NCI-H69 (cell line): ENCODE measurements around the gene TLE3.
"Not testable (repeated sequence)": the region's sequence is repeated elsewhere in the genome, so short reads cannot be mapped to it uniquely, and the experiment has no call there.

Experiments used
- DNase-seq: peaks from one replicate; lab custom pipeline; 2025; lab: John Stamatoyannopoulos, UW

TLE3 gene

GRCh38 chr15:70097321-70098152 lies at the start of gene TLE3:
TSS of gene TLE3 (minus strand) at chr15:70097917. CDS start at chr15:70096798, 1,119 bp downstream.
- DNase-seq = peak; percentile 96

GRCh38 chr15:70147178-70147760 lies 49.6 kb upstream of the TLE3 start:
- DNase-seq = no peak

- no peak for DNase-seq
These were observed 49.1 kb upstream of the TLE3 start for GRCh38 chr15:70146771-70147170.

GRCh38 chr15:70146162-70146561 lies 48.4 kb upstream of the TLE3 start:
- DNase-seq = no peak

GRCh38 chr15:70145261-70145660 lies 47.5 kb upstream of the TLE3 start:
- no peak for DNase-seq

- no peak for DNase-seq
These were observed 44.8 kb upstream of the TLE3 start for GRCh38 chr15:70142322-70143191.

GRCh38 chr15:70142072-70142321 lies 44.3 kb upstream of the TLE3 start:
- DNase-seq = no peak

GRCh38 chr15:70141376-70142071 lies 43.8 kb upstream of the TLE3 start:
- DNase-seq = no peak

GRCh38 chr15:70140543-70141375 lies 43.0 kb upstream of the TLE3 start:
- DNase-seq = peak; percentile 69

GRCh38 chr15:70140025-70140542 lies 42.4 kb upstream of the TLE3 start:
- DNase-seq = no peak

GRCh38 chr15:70137967-70138366 lies 40.2 kb upstream of the TLE3 start:
- DNase-seq = peak; percentile 49

- not testable (repeated sequence) for DNase-seq
These were observed 39.3 kb upstream of the TLE3 start for GRCh38 chr15:70137021-70137420.

- no peak for DNase-seq
These were observed 36.2 kb upstream of the TLE3 start for GRCh38 chr15:70133781-70134421.

GRCh38 chr15:70133296-70133695 lies 35.6 kb upstream of the TLE3 start:
- DNase-seq = no peak

GRCh38 chr15:70132571-70132970 lies 34.9 kb upstream of the TLE3 start:
- DNase-seq = no peak

- DNase-seq = no peak
These were observed 34.4 kb upstream of the TLE3 start for GRCh38 chr15:70132139-70132538.

- DNase-seq = no peak
These were observed 30.9 kb upstream of the TLE3 start for GRCh38 chr15:70128414-70129140.

- no peak for DNase-seq
These were observed 30.2 kb upstream of the TLE3 start for GRCh38 chr15:70127770-70128413.

GRCh38 chr15:70127288-70127746 lies 29.6 kb upstream of the TLE3 start:
- DNase-seq = peak; percentile 90
